ENCODE results near the gene CD7.

The CD7 gene

DNA sequence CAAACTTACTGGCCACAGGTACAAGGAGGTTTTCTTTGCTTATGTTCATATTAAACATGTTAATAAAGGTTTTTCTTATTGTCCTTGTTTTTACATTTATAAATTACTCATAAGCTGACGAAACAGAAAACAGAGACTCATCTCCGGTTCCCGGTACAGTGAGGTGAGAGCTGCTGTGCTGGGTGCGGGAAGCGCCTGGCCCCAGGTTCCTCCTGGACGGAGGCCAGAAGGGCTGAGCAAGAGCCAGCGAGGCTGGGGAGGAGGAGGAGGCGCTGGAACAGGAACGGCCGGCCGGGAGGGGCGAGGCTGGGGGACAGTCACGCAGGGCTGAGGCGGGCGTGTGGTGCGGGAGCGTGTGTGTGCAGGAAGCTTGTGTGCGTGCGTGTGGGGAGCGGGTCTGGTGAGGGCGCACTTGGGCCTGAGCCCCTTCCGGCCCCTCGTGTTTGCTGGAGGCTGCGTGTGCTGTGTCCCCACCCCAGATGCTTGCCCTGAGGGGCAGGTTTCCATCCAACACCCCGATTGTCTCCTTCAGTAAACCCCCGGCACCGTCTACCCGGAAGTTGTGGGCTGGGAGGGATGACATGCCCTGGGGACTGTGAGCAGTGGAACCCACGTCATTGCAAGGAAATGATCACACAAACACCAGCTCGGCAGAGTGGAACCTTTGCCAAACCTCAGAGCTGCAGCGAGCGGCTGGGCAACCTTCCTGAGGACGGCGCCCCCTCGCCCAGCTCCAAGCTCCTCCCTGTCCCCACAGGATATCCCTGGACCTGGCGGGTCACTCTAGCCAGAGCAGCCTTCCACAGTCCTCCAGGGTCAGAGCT is 19.5 kb downstream of the CD7 start:
- DNase-seq, result peak; percentile 96

DNA sequence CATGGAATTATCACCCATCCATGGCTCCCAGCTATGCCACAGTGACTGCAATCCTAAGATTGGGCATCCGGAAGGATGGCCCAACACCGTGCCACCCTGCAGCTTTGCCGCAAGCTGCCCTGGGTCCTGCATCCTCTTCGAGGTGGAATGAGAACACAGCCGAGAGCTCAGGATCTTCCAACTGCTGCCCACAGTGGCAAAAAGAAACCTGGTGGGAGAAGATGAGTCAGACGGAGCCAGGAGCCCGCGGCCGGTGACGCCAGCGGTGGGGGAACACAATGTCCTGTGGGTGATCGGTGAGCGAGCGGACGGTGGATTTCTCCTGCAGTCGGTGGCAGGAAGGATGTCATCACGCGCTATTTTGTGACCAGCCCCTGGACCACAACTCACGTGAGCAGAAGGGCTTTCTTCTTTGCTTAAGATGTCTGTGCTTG is 20.1 kb downstream of the CD7 start:
- peak; percentile 84 for DNase-seq

DNA sequence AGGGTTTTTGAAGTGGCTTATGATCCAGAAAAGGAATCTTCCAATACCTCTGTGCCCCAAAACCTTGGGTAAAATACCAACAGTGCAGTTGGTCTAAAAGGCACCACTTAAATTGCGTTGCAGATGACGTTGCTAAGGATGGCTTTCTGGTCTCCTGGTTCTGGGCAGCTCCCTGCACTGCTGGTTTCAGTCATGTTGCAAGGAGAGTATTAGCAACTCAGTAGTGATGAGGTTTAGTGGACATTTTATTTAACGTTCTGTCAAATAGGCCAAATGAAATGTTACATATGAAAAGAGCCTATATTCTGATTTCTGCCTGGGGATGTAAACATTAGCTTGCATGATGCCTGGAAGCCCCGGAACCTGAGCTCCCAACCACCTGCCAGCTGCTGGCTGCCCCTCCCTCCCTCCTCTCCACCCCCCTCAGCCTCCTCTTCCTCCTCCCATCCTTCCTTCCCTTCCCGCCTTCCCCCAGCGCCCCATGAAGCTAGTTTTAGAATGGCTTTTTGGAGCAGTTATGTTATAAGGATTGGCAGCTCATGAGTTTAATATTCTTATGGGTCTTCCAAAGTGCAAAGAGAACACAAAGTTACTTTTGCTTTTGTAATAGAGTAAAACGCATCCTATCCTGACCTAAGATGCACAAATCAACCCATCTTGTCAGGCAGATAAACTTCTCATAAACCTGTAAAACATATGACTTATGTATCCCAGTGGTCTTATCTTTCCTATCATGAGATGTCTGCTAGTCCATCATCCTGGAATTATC is 20.7 kb downstream of the CD7 start:
- DNase-seq, result no peak

DNA sequence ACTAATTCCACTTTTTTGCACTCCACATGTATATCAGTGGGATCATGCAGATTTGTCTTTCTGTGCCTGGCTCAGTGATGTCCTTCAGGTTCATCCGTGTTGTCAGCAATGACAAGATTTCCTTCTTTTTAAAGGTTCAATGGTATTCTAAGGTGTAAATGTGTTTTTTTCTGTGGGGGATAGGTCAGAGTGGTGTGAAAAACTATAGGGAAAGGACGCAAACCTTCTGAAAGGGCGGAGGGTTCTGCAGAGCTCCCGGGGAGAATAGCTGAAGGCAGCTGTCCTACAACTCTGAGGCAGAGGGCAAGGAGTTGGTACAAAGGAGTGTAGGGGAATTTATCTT is 22.0 kb downstream of the CD7 start:
- DNase-seq, result no peak

DNA sequence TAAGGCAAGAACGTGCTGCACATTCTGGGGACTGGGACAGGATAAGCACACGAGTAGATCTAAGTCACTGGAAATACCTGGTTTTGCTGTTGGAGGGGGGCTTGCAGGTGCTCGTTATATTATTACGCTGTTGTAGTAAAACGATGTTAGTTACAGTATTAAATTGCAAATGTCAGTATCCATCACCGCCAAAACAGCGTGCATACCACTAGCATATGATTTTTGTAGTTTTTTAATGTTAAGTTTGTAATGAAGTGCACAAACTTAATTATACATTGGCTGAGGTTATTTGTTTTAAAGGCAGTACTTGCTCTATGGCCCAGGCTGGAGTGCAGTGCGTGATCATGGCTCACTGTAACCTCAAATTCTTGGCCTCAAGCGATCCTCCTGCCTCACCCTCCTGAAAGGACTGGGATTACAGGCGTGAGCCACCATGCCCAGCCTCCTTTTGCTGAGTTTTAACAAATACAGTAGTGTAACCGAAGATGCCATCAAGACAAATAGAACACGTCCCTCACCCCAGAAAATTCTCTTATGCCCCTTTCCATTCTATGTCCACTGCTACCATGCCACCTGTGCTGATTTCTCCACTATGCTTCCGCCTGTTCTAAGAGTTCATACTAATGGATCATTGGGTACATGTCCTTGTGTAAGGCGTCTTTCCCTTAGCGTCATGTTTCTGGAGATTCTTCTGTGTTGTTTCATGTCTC is 23.2 kb downstream of the CD7 start:
- DNase-seq, result no peak

DNA sequence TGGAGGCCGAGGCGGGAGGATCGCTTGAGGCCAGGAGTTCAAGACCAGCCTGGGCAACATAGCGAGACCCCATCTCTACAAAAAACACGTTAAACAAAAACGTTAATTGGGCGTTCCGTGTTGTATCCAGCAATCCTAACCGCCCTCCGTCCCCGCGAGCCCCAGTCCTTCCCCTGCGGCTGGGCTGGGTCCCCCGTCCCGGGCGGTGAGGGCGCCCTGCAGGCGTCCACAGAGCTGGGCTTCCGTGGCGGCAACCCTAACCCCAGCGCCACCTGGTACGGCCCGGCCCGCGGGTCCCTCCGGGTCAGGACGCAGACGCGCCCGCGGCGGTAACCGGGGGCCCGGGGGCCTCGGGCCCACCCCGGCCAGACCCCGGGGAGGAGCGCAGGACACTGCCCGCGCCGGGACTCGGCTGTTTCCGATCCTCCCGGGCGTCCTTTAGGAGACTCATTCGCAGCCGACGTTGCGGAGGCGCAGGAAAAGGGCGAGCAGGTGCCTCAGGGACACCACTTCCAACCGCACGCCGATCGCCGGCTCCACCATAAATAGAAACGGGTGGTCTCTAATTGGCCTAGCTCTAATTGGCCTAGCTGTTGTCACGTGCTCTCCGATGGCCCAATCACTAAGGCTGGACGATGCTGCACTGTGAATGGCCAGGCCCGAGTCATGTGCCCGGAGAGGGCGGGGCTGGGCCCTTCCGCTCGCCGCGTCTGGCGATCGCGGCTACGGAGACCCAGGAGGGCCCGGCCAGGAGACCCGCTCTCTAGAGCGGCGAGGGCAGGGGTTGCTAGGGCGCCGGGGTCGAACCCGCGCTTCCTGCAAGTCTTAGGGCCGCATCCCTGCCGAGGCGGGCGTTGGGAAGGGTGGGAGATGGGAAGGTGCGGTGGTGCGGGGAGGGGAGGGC is 24.9 kb downstream of the CD7 start:
- peak; percentile 99 for DNase-seq

DNA sequence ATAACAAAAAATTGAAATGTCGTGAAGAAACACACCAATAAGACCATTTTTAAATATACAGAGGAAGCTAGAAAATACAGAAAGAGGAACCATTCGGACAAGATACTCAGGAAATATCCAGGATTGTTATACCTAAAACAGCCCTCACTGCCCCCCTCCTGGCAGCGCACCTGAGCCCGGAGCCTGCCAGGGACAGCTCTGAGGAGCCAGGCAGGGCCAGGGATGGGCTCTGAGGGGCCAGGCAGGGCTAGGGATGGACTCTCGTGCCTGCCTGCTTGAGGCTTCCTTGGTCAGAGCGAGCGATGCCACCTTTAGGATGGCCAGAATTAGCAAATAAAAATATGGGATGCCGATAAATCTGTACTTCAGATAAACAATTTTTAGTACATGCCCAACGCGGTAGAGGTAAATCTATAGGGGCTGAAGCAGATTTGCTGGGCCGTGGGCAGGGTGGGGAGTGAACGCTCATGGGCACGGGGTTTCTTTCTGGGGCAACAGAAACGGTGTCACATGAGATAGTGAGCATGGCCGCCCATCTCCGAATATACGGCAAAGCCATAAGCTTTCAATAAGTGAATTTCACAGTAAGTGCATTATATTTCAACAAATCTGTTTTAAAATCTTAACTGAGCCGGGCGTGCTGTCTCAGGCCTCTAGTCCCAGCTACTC is 25.7 kb downstream of the CD7 start:
- DNase-seq, result no peak

DNA sequence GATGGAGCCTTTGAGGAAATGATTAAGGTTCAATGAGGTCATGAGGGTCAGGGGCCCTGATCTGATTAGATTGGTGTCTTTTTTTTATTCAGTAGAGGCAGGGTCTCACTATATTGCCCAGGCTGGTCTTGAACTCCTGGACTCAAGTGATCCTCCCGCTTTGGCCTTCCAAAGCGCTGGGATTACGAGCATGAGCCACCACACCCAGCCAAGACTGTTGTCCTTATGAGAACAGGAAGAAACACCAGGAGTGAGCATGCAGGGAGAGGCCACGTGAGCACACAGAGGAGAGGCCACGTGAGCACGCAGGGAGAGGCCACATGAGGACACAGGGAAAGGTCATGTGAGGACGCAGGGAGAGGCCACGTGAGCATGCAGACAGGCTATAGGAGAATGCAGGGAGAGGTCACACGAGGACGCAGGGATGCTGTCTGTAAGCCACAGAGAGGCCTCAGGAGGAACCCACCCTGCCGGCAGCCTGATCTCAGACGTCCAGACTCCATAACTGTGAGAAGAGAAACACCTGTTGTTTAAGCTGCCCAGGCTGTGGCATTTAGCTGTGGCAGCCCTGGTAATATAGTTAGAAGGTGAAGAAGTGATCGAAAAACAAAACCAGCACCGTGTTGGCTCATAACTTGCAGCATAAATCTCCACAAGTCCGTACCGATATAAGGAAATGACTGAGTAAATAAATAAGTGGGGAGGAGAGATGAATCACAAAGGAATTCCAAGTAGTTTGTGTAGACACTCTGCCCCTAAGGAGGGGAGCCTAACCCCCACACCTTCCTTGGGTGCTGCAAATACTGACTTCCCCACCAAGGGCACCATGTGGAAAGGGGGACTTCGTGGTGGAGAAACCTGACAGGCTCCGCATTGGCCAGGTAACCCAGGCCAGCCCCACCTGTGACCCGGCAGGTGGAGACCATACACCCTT is 29.3 kb downstream of the CD7 start:
- DNase-seq, result peak; percentile 47

DNA sequence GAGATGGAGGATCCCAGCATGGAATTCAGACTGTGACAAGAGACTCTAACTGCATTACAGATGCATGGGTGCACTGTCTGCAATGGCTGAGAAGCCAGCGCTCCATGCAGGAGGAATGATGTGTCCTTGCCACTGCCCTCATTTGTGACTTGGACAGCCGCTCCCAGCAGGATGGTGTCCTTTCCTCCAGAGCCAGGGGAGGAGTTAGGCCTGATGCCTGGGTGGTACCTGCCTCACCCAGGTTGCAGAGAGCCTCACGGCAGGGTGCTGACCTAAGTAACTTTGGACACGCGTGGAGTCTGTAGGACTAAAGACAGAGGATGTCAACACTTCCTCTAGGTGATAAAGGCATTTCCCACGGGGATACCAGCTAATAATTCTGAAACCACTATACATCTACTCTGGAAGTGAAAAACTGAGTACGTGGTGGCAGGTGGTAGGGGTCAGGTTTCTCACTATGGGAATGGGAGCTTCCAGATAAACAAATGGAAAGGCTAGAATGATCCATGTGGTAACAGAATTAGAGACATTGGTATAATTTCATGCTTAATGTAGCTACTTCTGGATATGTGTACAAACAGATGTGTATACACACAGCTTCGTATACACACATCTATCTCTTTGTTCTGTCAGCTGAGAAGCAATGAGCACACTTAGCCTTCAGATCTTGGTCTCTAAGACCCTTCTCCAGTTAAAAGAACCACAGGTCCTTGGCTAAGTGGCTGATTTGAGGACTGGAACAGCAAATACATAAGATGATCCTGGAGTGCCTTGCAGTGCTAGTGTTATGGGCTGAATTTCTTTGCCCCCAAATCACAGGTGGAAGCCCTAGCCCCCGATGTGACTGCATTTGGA is 30.2 kb downstream of the CD7 start:
- DNase-seq, result no peak

DNA sequence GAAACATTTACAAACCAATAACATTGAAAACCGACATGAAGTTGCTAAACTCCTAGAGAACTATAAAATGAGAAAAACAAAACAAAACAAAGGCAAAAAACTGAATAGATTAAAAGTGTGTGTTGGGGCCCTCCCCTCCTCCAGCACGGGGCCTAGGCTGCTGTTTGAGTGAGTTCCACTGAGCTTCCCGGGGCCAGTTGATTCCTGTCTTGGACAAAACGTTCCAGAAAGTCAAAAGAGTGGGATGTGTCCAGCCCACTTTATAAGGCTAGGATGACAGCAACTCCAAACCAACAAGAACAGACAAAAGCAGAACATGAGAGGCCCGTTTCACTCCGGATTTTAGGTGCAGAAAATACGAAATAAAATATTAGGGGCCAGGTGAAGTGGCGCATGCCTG is 32.3 kb downstream of the CD7 start:
- DNase-seq, result no peak

DNA sequence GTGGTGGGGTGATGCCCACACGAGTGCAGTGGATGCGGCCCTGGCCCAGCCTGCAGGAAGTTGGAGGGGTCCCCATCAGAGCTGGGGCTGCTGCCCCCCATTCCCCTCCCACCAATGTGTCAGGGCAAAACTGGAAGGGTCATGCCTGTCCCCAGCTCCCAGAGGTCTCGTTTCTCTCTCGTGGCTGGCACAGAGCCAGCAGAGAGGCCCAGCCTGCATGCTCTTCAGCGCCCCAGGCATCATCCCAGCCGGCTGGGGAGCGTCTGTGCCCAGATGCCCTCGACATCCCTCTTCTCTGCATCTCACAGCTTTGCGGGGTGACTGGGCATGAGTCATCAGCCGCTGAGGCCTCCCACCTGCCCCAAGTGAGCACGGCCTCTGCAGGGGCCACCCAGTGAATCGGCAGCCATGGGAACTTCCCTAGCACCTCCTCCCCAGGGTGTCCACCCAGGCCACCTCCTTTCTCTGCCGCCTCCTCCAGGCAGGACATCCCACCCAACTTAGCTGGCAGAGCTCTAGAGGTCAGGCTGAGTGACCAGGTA is 34.1 kb downstream of the CD7 start:
- DNase-seq, result peak; percentile 63

DNA sequence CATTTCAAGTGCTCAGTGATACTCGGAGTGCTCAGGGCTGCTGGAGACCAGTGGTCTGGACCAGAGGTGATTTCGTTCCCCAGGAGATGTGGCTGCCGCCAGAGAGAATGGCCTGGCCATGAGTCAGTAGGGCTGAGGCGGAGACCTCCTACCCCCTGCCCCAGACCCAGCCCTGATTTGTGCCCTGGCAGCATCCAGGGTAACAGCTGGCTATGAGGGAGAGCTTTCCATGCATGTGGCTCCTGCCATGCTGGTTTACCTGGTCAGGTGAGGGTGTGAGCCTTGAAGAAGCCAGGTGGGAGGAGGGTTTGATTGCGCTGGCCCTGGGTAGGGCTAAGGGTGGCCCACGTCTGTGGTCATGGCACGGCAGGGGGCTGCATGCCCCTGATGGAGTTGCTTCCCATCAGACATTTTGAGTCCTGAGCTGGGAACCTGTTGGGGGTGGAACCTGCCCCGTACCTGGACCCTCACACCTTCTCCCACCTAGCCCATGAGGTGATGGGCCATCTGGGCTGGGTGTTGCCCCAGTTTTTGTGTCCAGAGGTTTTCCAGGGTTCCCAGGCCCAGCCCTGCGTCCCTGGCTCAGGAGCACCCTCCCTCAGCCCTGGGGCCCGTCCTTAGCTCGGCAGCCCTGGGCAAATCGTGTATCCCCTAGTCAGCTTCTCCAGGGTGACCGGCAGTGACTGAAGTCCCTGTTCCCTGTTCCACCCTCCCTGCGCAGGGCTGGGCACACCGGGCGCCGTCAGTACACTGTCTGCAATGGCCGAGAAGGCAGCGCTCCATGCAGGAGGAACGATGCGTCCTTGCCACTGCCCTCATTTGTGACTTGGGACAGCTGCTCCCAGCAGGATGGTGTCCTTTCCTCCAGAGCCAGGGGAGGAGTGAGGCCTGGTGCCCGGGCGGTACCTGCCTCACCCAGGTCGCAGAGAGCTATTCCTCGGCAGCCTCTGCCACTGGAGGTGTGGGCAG is 34.9 kb downstream of the CD7 start:
- DNase-seq, result no peak

DNA sequence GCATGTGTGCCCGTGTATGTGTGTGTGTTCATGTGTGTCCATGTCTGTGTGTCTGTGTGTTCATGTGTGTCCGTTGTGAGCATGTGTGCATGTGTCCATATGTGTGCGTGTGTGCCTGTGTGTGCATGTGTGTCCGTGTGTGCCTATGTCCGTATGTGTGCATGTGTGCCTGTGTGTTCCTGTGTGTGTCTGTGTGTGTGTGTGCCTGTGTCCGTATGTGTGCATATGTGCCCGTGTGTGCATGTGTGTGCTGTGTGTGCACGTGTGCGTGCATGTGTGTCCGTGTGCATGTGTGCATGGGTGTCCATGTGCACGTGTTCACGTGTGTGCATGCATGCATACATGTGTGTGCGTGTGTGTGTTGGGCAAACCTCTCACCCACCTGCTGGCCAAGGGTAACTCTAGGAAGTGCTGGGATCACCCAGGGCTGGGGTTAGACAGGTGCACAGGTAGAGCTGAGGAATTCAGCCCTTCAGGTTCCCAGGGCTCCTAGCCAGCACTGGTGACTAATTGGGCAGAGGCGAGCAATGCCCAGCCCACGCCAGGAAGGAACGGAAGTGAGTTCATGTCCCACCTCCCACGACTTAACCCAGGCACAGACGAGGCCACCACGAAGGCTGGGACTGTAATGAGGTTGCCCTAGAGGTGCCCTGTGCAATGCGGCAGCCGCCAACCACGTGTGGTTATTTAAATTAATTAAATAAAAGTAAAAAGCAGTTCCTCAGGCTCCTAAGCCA is 35.7 kb downstream of the CD7 start:
- no peak for DNase-seq

DNA sequence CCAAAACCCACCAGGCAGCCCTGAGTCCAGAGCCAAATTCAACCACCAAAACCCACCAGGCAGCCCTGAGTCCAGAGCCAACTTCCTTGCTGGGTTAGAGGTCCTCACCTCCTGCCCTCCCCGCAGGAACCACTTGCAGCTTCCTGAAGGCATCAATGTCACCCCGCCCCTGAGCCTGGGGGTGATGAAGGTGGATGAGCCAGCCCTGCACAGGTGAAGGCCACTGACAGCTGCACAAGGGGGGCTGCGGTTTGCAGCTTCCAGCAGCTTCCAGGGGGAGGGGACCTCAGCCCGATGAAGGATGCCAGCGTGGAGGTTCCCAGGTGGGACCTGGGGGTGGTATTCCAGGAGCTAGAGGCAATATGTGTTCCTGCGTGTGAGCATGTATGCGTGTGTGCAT is 36.3 kb downstream of the CD7 start:
- DNase-seq, result no peak

DNA sequence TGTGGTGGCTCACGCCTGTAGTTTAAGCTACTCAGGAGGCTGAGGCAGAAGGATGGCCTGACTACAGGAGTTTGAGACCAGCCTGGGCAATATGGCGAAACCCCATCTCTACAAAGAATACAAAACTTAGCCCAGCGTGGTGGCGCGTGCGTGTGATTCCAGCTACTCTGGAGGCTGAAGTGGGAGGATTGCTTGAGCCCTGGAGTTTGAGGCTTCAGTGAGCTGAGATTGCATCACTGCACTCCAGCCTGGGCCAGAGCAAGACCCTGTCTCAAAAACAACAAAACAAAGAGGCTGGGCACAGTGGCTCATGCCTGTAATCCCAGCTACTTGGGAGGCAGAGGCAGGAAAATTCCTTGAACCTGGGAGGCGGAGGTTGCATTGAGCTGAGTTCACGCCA is 36.9 kb downstream of the CD7 start:
- DNase-seq, result no peak

DNA sequence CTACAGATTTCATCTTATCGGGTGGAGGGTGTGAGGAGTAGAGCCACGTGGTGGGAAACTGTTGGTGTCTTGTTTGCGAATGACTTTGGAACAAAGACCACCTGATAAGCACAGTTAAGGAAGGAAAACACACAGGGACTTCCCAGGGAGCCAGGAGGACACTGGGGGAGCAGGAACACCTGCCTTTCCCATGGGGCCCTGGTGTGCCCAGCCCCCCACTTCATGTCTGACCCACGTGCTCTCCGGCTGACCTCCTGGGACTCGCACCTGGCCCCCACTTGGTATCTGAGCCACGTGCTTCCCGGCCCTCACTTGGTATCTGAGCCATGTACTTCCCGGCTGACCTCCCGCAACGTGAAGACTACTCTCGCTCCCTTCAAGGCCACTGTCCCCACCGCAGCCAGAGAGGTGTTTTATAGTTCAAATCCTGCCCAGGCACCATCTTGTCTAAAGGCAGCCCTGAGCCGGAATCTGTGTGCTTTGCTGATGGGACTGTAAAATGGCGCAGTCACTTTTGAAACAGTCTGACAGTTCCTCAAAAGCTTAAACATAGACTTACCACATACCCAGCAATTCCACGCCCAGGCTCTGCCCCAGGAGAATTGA is 38.5 kb downstream of the CD7 start:
- DNase-seq, result no peak

DNA sequence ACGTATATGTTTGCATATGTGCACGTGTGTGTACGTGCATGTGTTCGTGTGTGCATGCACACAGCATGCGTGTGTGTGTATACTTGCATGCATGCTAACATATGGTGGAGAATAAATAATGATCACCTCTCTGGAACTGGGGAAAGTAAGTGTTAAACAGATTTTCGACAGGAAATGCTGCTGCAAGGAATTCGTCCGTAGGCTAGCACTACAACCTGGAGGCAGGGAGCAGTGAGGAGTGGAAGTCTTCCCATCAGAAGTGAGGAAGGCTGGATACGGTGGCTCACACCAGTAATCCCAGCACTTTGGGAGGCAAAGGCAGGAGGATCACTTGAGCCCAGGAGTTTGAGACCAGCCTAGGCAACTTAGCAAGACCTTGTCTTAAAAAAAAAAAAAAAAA is 39.1 kb downstream of the CD7 start:
- no peak for DNase-seq
